Caco-2 (cell line): ENCODE data around the gene RIPOR1. TPM values are rescaled to one million over a fixed set of nuclear protein-coding genes. Genes with fewer than 3 reads are reported as not detected.

Experiments used
- Bru-seq: library from RNA; stranded (reverse); fragments of 400-500 nt; gene quantifications from one replicate; lab custom pipeline; 2021; lab: Mats Ljungman, UMichigan
- BruChase-seq, 2 experiments: library from RNA; stranded (reverse); fragments of 400-500 nt; gene quantifications; one replicate each; lab custom pipeline; 2021; lab: Mats Ljungman, UMichigan
- BruUV-seq: library from RNA; stranded (reverse); fragments of 400-500 nt; replicated peaks from 2 replicates; lab custom pipeline; 2021; lab: Mats Ljungman, UMichigan
- CTCF ChIA-PET: fragments of 300-600 bp; sonication (Branson Sonifier 250); formaldehyde crosslinking; loops from one replicate; lab custom pipeline; 2022; ENCODE audit warnings: antibody characterized with exemption; lab: Charles Lee
- POLR2A ChIA-PET: fragments of 300-600 bp; sonication (Branson Sonifier 250); formaldehyde crosslinking; loops from one replicate; lab custom pipeline; 2022; ENCODE audit warnings: antibody characterized with exemption; lab: Charles Lee
- DNase-seq, 2 experiments: peaks; one replicate each; pipeline versions ENCODE4 v3.0.0 to v3.0.0-alpha.2; 2020 to 2022
- H3K27me3 ChIP-seq: replicated peaks from 2 replicates; pipeline ENCODE4 v1.6.0; 2011; ENCODE audit warnings: low read length; ENCODE audit not compliant: control insufficient read depth, insufficient read depth
- H3K36me3 ChIP-seq: 2 replicates; pipeline ENCODE4 v1.5.1; 2011; ENCODE audit warnings: low read length; ENCODE audit not compliant: control insufficient read depth, insufficient read depth
- H3K4me1 ChIP-seq: fragments of 250-450 bp; sonication (Bioruptor Pico); 2 replicates; pipeline ENCODE4 v1.5.1; 2020; ENCODE audit warnings: mild to moderate bottlenecking
- H3K4me3 ChIP-seq: 2 replicates; pipeline ENCODE4 v1.5.1; 2011; ENCODE audit warnings: low read depth, mild to moderate bottlenecking, control low read depth, low read length
- H3K9me3 ChIP-seq: fragments of 250-450 bp; sonication (Bioruptor Pico); 2 replicates; pipeline ENCODE4 v1.5.1; 2020; ENCODE audit warnings: mild to moderate bottlenecking, moderate library complexity
- H3K27ac Mint-ChIP-seq: one replicate; pipeline ENCODE4 v1.8.0; 2022; ENCODE audit warnings: mixed read lengths; ENCODE audit not compliant: unreplicated experiment
- H3K27me3 Mint-ChIP-seq: one replicate; pipeline ENCODE4 v1.8.0; 2022; ENCODE audit warnings: mixed read lengths; ENCODE audit not compliant: insufficient read depth, unreplicated experiment
- H3K36me3 Mint-ChIP-seq: one replicate; pipeline ENCODE4 v1.8.0; 2022; ENCODE audit warnings: mild to moderate bottlenecking, mixed read lengths; ENCODE audit not compliant: insufficient read depth, unreplicated experiment
- H3K4me1 Mint-ChIP-seq: one replicate; pipeline ENCODE4 v1.8.0; 2022; ENCODE audit warnings: low read depth, mixed read lengths; ENCODE audit not compliant: unreplicated experiment
- H3K4me3 Mint-ChIP-seq: one replicate; pipeline ENCODE4 v1.8.0; 2022; ENCODE audit warnings: mild to moderate bottlenecking, moderate library complexity, mixed read lengths; ENCODE audit not compliant: unreplicated experiment
- H3K9me3 Mint-ChIP-seq: one replicate; pipeline ENCODE4 v1.8.0; 2022; ENCODE audit warnings: mixed read lengths; ENCODE audit not compliant: unreplicated experiment
- CTCF ChIP-seq, 2 experiments: fragments of 200-600 bp in 1 of 2; IDR thresholded peaks; 1 replicate in 1 of 2; 2 replicates in 1 of 2; pipeline versions ENCODE4 v1.5.1 to v1.8.0; 2011 to 2022; ENCODE audit warnings: antibody characterized with exemption in 1 of 2, control low read depth in 1 of 2, inconsistent platforms in 1 of 2, low read depth in 1 of 2, low read length in 1 of 2, mild to moderate bottlenecking in 1 of 2, moderate library complexity in 1 of 2; ENCODE audit not compliant: insufficient read depth in 1 of 2, severe bottlenecking in 1 of 2, unreplicated experiment in 1 of 2
- intact Hi-C: fragments of 100-400 bp; cut with micrococcal nuclease; formaldehyde crosslinking; loops from one replicate; pipeline ENCODE4 v1.10.0; 2022; ENCODE audit not compliant: unreplicated experiment
- long read RNA-seq: library from polyadenylated mRNA; stranded (forward); transcript quantifications from one replicate; pipeline ENCODE4 v2.0.0, GENCODE V29; 2022
- total RNA-seq: library from RNA; stranded (reverse); gene quantifications from 2 replicates; pipeline ENCODE4 v1.2.3, GENCODE V29; 2022

Gene RIPOR1
- total RNA-seq (87.9 and 90.4 TPM in 2 replicates), Bru-seq, nascent RNA (percentile 66 among the genes with signal in this experiment), BruChase-seq, experiment 1, labeled RNA remaining after a 2-hour chase (percentile 80 among the genes with signal in this experiment), BruChase-seq, experiment 2, labeled RNA remaining after a 6-hour chase (percentile 88 among the genes with signal in this experiment)
- long read RNA-seq, full-length matches to known transcripts, result 5 of 34 reads
- long read RNA-seq, partial matches to known transcripts, result 21 of 34 reads
- long read RNA-seq, other reads (novel, unspliced or antisense), result 8 of 34 reads

DNA sequence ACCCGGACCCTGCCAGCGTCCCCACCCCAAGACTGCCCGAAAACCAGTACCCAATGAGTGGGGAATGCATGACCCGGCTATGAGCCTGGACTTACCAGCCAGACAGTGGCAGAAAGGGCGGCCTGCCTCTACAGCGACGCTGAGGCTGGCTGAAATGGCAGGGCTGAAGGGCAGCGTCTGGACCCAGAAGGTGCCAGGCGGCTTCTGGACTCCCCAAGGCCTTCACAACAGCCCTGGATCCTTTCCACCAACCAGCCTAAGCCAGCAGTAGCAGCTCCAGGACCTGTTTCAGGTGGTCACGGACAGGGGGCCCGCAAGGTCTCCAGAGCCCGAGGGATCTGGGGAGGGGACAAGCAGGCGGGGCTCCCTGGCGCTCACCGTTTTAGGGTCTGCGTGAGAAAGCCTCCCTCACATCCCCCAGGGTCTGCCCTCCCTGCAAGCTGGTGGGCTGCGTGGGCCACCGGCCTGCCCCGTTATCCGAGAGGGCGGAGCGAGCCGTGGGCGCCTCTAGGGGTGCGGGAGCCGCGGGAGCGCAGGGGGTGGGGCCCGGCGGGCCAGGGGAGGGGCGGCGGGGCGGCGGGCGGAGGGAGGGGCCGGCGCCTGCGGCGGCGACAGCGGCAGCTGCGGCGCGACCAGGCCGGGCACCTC is at the start of gene RIPOR1:
Gene RIPOR1 (plus strand): TSS at position 608 of the 648 bp plus-strand sequence. CDS start 9,618 bp downstream, outside the sequence.
- no peak for TF ChIP-seq CTCF (IDR thresholded peaks at IDR 0.05; ENCODE audit: insufficient read depth in 1 of 2, low read depth in 1 of 2, low read length in 1 of 2, severe bottlenecking in 1 of 2, unreplicated experiment in 1 of 2)
- no peaks in the 10 kb centered on the region for H3K9me3 ChIP-seq
- ChIA-PET CTCF (interaction anchor here (0.6 to 2.9 kb wide), 9 partner anchors 7 to 581 kb away, joined by 3 to 37 read pairs (median 4); partner anchors contain the start of genes ACD and FHOD1), POLR2A (interaction anchor here (1.2 kb wide), 1 partner anchor 33 kb away, joined by 4 read pairs; no protein-coding TSS in a partner anchor)
- BruUV-seq, result no TSS peak
- no peaks in the 10 kb centered on the region for H3K36me3 ChIP-seq
- H3K4me3 ChIP-seq, result peak within 1 kb of the TSS; percentile 85
- H3K27ac Mint-ChIP-seq, result peak within 1 kb of the TSS; percentile 66
- intact Hi-C loops, result loop anchor here (10.0 kb wide), 2 partner anchors 276 to 406 kb away; partner anchors contain the start of genes CTRL, PSMB10, RANBP10 and TSNAXIP1
- H3K9me3 Mint-ChIP-seq, result no peaks in the 10 kb centered on the region
- H3K4me1 Mint-ChIP-seq, result peaks cover 46% of the 10 kb centered on the region
- DNase-seq, result peak in 1 of 2 experiments; percentile 61
- no peaks in the 10 kb centered on the region for H3K27me3 ChIP-seq
- H3K4me3 Mint-ChIP-seq, result peak within 1 kb of the TSS; percentile 78
- H3K36me3 Mint-ChIP-seq, result peaks cover 11% of the 10 kb centered on the region
- no peaks in the 10 kb centered on the region for H3K27me3 Mint-ChIP-seq
- peaks cover 51% of the 10 kb centered on the region for H3K4me1 ChIP-seq

DNA sequence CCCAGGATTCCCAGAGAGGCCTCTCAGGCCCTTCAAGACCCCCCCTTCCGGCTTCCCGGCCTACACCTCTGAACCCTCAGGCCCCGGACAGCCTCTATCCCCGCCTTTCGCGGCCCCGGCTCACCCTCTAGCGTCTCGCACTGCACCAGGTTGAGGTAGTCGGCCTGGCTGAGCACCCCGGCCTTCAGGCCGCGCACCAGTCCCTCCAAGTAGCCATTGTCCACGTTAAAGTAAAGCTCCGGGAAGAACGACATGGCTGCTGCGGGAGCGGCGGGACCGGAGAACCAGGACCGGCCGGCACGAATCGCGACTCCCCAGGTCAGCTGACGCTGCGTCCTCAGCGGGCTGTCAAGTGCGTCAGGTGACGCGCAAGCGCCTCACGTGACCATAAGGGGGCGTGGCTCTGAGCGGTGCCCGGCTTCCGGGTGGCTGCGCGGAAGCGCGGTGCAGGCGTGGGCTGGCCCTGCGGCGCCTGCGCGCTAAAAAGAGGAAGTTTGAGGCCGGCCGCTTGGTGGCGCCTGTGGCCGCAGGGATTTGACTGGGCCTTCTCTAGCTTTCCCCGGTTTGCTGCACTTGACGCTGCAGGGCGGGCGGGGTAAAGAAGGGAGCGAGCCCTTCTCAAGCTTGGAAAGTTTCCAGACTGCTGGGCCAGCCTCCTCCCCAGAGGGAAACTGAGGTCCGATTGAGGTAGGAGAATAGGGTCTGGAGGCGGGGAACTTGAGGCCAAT is 47.6 kb upstream of the RIPOR1 start, which contains the start of gene ATP6V0D1:
Gene ATP6V0D1 (minus strand): TSS at position 325 of the 728 bp plus-strand sequence. CDS start 71 bp downstream, at position 254.
- Mint-ChIP-seq H3K4me1 (peaks cover 19% of the 10 kb centered on the region), H3K36me3 (peaks cover 22% of the 10 kb centered on the region), H3K27me3 (no peaks in the 10 kb centered on the region), H3K4me3 (peak within 1 kb of the TSS; percentile 98), H3K9me3 (no peaks in the 10 kb centered on the region), H3K27ac (peak within 1 kb of the TSS; percentile 94)
- Histone ChIP-seq H3K27me3 (no peaks in the 10 kb centered on the region), H3K36me3 (no peaks in the 10 kb centered on the region; the same call in 1 of the 2 replicates), H3K4me1 (peaks cover 15% of the 10 kb centered on the region), H3K4me3 (peak within 1 kb of the TSS; percentile 94), H3K9me3 (no peaks in the 10 kb centered on the region)
- POLR2A ChIA-PET, result interaction anchor here (0.5 to 1.6 kb wide), 10 partner anchors 8 to 604 kb away, joined by 3 to 11 read pairs (median 4); partner anchors contain the start of genes ACD, FHOD1, HSD11B2 and PARD6A
- CTCF ChIA-PET, result interaction anchor here (0.7 to 3.1 kb wide), 20 partner anchors 8 to 325 kb away, joined by 3 to 49 read pairs (median 6); partner anchors contain the start of genes ACD, CARMIL2, CTCF and ELMO3
- peak; percentile 89 to 96 for TF ChIP-seq CTCF (IDR thresholded peaks at IDR 0.05; ENCODE audit: insufficient read depth in 1 of 2, low read depth in 1 of 2, low read length in 1 of 2, severe bottlenecking in 1 of 2, unreplicated experiment in 1 of 2)
- intact Hi-C loops, result loop anchor here (1.0 to 5.0 kb wide), 3 partner anchors 13 to 49 kb away; partner anchors contain the start of gene HSD11B2
- no TSS peak for BruUV-seq
- peak; percentile 98 to 100 for DNase-seq
